ENCODE data around the gene MAPK13.

DNA sequence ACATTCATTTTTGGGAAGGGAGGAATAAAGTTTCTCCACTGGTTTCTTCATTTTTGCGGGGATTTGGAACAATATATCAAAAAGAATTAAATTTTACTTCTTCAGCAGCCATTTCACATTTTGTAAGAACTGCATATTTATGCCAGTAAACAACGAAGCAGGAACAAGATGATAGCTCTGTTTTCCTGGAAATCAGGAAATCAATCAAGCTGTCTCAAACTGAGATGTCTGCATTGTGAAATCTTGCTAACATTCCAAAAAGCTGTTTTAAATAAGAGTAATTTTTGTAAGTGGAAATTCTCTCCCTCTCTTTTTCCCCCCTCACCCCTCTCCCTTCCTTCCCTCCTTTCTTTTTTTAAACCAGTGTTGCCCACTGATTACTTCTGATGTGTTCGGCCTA is 20.0 kb downstream of the MAPK13 start:
- TF ChIP-seq EZH2 (optimal IDR thresholded peaks at IDR 0.05; ENCODE audit: low read depth, low read length), result no peak
- TF ChIP-seq, protein P1, sequence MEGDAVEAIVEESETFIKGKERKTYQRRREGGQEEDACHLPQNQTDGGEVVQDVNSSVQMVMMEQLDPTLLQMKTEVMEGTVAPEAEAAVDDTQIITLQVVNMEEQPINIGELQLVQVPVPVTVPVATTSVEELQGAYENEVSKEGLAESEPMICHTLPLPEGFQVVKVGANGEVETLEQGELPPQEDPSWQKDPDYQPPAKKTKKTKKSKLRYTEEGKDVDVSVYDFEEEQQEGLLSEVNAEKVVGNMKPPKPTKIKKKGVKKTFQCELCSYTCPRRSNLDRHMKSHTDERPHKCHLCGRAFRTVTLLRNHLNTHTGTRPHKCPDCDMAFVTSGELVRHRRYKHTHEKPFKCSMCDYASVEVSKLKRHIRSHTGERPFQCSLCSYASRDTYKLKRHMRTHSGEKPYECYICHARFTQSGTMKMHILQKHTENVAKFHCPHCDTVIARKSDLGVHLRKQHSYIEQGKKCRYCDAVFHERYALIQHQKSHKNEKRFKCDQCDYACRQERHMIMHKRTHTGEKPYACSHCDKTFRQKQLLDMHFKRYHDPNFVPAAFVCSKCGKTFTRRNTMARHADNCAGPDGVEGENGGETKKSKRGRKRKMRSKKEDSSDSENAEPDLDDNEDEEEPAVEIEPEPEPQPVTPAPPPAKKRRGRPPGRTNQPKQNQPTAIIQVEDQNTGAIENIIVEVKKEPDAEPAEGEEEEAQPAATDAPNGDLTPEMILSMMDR (IDR thresholded peaks at IDR 0.05; ENCODE audit: low read length), result no peak
